ENCODE measurements around the gene SPRR2E.

DNA sequence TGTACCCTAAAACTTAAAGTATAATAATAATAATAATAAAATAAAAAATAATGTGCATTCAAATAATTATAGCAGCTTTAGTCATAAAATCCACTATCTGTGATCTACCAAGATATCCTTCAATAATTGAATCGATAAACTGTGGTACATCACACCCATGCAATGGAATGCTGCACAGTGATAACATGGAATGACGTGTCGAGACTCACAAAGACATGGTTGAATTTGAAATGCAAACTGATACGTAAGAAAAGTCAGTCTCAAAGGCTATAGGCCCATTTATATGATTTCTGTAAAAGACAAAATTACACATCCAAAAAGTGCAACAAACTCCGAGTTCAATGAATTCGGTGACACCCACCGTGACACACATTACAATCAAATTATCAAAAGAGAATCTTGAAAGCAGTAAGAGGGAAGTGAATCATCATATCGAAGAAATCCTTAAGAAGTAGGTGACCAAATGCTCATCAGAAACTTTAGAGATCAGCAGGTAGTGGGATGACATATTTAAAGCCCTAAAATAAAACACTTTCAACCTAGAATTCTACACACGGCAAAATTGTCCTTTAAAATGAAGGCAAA is 5.2 kb upstream of the SPRR2E start:
- TF ChIP-seq ZNF274 (IDR thresholded peaks at IDR 0.05; ENCODE audit: low read depth, low read length) (no peak), YY1 (IDR thresholded peaks at IDR 0.05; ENCODE audit: insufficient read depth, insufficient read length) (no peak)

Data from NT2/D1 (cell line).